Calu3 (cell line): ENCODE data around the gene CHST3. TPM values are rescaled to one million over a fixed set of nuclear protein-coding genes. Genes with fewer than 3 reads are reported as not detected.
"Not testable (repeated sequence)": the region's sequence is repeated elsewhere in the genome, so short reads cannot be mapped to it uniquely, and the experiment has no call there.

Source experiments
- BruUV-seq: library from RNA; stranded (reverse); fragments of 400-500 nt; replicated peaks from 2 replicates; lab custom pipeline; 2021; lab: Mats Ljungman, UMichigan
- CTCF ChIA-PET: fragments of 300-600 bp; sonication (Branson Sonifier 250); formaldehyde crosslinking; loops from one replicate; lab custom pipeline; 2022; ENCODE audit warnings: antibody characterized with exemption; lab: Charles Lee
- DNase-seq: peaks from one replicate; pipeline ENCODE4 v3.0.0; 2022
- H3K27ac Mint-ChIP-seq: one replicate; pipeline ENCODE4 v1.8.0; 2022; ENCODE audit warnings: mixed read lengths; ENCODE audit not compliant: unreplicated experiment
- H3K27me3 Mint-ChIP-seq: one replicate; pipeline ENCODE4 v1.8.0; 2022; ENCODE audit warnings: mixed read lengths; ENCODE audit not compliant: unreplicated experiment
- H3K36me3 Mint-ChIP-seq: one replicate; pipeline ENCODE4 v1.8.0; 2022; ENCODE audit warnings: mild to moderate bottlenecking, moderate library complexity, mixed read lengths; ENCODE audit not compliant: insufficient read depth, unreplicated experiment
- H3K4me1 Mint-ChIP-seq: one replicate; pipeline ENCODE4 v1.8.0; 2022; ENCODE audit warnings: mild to moderate bottlenecking, low read depth, mixed read lengths; ENCODE audit not compliant: unreplicated experiment
- H3K4me3 Mint-ChIP-seq: one replicate; pipeline ENCODE4 v1.8.0; 2022; ENCODE audit warnings: mild to moderate bottlenecking, low read depth, moderate library complexity, mixed read lengths; ENCODE audit not compliant: unreplicated experiment
- H3K9me3 Mint-ChIP-seq: one replicate; pipeline ENCODE4 v1.8.0; 2022; ENCODE audit warnings: low read depth, mixed read lengths; ENCODE audit not compliant: unreplicated experiment
- intact Hi-C: fragments of 100-400 bp; cut with micrococcal nuclease; formaldehyde crosslinking; loops from one replicate; pipeline ENCODE4 v1.10.0; 2022; ENCODE audit not compliant: unreplicated experiment
- total RNA-seq: library from RNA; stranded (reverse); gene quantifications from 2 replicates; pipeline ENCODE4 v1.2.3, GENCODE V29; 2022
- TF ChIP-seq, protein P1 (sequence below): fragments of 200-600 bp; IDR thresholded peaks from one replicate; pipeline ENCODE4 v1.8.0; 2022; ENCODE audit warnings: antibody characterized with exemption; ENCODE audit not compliant: unreplicated experiment

CHST3 gene
- total RNA-seq, 1 experiment from 2014 or later, result 32.4 TPM

DNA sequence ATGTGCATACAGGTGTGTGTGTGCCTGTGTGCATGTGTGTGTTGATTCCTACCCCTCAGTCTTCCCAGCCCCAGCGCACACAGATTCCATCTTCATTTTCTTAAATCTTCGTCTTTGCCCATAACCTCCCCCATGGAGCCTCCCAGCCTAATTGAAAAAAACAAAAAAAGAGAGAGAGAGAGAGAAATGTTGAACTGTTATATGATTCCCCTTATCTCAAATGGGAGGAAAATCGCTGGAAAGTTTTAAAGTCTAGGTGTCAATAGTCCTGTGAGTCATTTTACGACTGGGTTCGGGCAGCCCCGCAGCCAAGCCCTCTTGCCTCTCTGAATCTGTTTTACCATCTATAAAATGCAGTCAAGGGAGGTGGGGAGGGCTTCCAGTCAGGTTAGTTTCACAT, 63.3 kb downstream of the CHST3 start:
- H3K4me1 Mint-ChIP-seq, result peaks cover 31% of the 10 kb centered on the region
- intact Hi-C loops, result loop anchor here (5.0 kb wide), 1 partner anchor 60 kb away; no protein-coding TSS in a partner anchor
- no peaks in the 10 kb centered on the region for H3K9me3 Mint-ChIP-seq
- TF ChIP-seq, protein P1, sequence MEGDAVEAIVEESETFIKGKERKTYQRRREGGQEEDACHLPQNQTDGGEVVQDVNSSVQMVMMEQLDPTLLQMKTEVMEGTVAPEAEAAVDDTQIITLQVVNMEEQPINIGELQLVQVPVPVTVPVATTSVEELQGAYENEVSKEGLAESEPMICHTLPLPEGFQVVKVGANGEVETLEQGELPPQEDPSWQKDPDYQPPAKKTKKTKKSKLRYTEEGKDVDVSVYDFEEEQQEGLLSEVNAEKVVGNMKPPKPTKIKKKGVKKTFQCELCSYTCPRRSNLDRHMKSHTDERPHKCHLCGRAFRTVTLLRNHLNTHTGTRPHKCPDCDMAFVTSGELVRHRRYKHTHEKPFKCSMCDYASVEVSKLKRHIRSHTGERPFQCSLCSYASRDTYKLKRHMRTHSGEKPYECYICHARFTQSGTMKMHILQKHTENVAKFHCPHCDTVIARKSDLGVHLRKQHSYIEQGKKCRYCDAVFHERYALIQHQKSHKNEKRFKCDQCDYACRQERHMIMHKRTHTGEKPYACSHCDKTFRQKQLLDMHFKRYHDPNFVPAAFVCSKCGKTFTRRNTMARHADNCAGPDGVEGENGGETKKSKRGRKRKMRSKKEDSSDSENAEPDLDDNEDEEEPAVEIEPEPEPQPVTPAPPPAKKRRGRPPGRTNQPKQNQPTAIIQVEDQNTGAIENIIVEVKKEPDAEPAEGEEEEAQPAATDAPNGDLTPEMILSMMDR, result no peak
- H3K36me3 Mint-ChIP-seq, result peaks cover 4% of the 10 kb centered on the region
- CTCF ChIA-PET, result no interaction called here
- BruUV-seq, result no TSS peak
- DNase-seq, result peak; percentile 58
- no peaks in the 10 kb centered on the region for H3K27me3 Mint-ChIP-seq
- peak overlapping the region; percentile 41 for H3K27ac Mint-ChIP-seq
- H3K4me3 Mint-ChIP-seq, result peak overlapping the region; percentile 8

GRCh38 chr10:72029414-72029813, 65.2 kb downstream of the CHST3 start:
- H3K4me3 Mint-ChIP-seq, result no peak overlapping the region
- DNase-seq, result no peak
- intact Hi-C loops, result loop anchor here (5.0 kb wide), 1 partner anchor 62 kb away; no protein-coding TSS in a partner anchor
- CTCF ChIA-PET, result no interaction called here
- H3K9me3 Mint-ChIP-seq, result no peaks in the 10 kb centered on the region
- peaks cover 4% of the 10 kb centered on the region for H3K36me3 Mint-ChIP-seq
- no TSS peak for BruUV-seq
- no peaks in the 10 kb centered on the region for H3K27me3 Mint-ChIP-seq
- TF ChIP-seq, protein P1, result no peak
- H3K27ac Mint-ChIP-seq, result no peak overlapping the region
- peaks cover 42% of the 10 kb centered on the region for H3K4me1 Mint-ChIP-seq

- CTCF ChIA-PET, result no interaction called here
- H3K36me3 Mint-ChIP-seq, result peaks cover 4% of the 10 kb centered on the region
- H3K4me3 Mint-ChIP-seq, result no peak overlapping the region
- no peaks in the 10 kb centered on the region for H3K27me3 Mint-ChIP-seq
- no peak for DNase-seq
- H3K9me3 Mint-ChIP-seq, result no peaks in the 10 kb centered on the region
- H3K4me1 Mint-ChIP-seq, result peaks cover 44% of the 10 kb centered on the region
- TF ChIP-seq, protein P1, result no peak
- BruUV-seq, result no TSS peak
- intact Hi-C loops, result no loop called here
- H3K27ac Mint-ChIP-seq, result no peak overlapping the region
Observed at GRCh38 chr10:72030762-72031543, 66.8 kb downstream of the CHST3 start.

DNA sequence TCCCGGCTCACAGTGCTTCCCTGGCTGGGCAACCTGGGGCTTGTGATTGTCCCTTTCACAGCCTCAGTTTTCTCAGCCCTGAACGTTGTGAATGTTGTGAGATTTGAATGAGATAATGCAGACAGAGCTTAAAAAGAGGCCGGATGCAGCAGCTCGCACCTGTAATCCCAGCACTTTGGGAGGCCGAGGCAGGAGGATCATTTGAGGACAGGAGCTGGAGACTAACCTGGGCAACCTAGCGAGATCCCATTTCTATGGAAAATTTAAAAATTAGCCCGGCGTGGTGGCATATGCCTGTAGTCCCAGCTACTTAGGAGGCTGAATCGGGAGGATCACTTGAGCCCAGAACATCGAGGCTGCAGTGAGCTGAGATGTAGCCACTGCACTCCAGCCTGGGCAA, 67.5 kb downstream of the CHST3 start:
- no peak overlapping the region for H3K27ac Mint-ChIP-seq

DNA sequence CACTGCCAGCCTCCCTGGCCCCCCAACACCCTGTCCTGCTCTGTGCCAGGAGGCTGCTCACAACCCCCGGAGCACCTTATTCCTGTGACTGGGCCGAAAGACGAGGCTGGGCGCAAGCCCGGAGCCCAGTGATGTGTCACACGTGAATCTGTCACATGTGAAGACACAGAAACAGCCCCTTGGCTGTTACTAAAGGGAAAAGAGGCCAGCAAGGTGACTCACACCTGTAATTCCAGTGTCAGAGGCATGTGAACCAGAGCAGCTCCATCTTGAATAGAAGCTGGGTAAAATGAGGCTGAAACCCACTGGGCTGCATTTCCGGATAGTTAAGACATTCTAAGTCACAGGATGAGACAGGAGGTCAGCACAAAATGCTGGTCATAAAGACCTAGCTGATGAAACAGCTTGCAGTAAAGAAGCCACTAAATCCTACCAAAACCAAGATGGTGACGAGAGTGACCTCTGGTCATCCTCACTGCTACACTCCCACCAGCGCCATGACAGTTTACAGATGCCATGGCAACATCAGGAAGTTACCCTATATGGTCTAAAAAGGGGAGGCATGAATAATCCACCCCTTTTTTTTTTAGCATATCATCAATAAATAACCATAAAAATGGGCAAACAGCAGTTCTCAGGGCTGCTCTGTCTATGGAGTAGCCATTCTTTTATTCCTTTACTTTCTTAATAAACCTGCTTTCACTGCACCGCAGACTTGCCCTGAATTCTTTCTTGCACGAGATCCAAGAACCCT, 68.4 kb downstream of the CHST3 start:
- peaks cover 27% of the 10 kb centered on the region for H3K4me1 Mint-ChIP-seq
- H3K27me3 Mint-ChIP-seq, H3K9me3 Mint-ChIP-seq, H3K36me3 Mint-ChIP-seq, H3K27ac Mint-ChIP-seq, H3K4me3 Mint-ChIP-seq, DNase-seq, BruUV-seq, CTCF ChIA-PET, intact Hi-C loops: not testable (repeated sequence)

More for the DNA sequence above, 67.5 kb downstream of the CHST3 start:
- Mint-ChIP-seq H3K27me3 (no peaks in the 10 kb centered on the region), H3K4me1 (peaks cover 36% of the 10 kb centered on the region), H3K9me3 (no peaks in the 10 kb centered on the region), H3K4me3 (no peak overlapping the region), H3K36me3 (peaks cover 4% of the 10 kb centered on the region)
- DNase-seq, result no peak
- TF ChIP-seq, protein P1, result no peak
- no TSS peak for BruUV-seq
- intact Hi-C loops, result no loop called here
- CTCF ChIA-PET, result interaction anchor here (0.7 kb wide), 1 partner anchor 532 kb away, joined by 3 read pairs; no protein-coding TSS in a partner anchor
